ENCODE data around the gene VPS35L. TPM values are rescaled to one million over a fixed set of nuclear protein-coding genes. Genes with fewer than 3 reads are reported as not detected.

VPS35L gene
- total RNA-seq, 2 donors from 2014 or later: 38.2 to 40.8 TPM

- no peaks in the 10 kb centered on the region for H3K9me3 Mint-ChIP-seq
- H3K4me3 Mint-ChIP-seq: no peak overlapping the region
- H3K4me1 Mint-ChIP-seq: no peaks in the 10 kb centered on the region
- no peaks in the 10 kb centered on the region for H3K27me3 Mint-ChIP-seq
- no peak for ATAC-seq (replicated peaks)
- peaks cover 63% of the 10 kb centered on the region for H3K36me3 Mint-ChIP-seq (ENCODE audit: low read depth)
- no peak overlapping the region for H3K27ac Mint-ChIP-seq
Observed at GRCh38 chr16:19595043-19595767, 39.7 kb downstream of the VPS35L start.

GRCh38 chr16:19598805-19599510 lies 43.5 kb downstream of the VPS35L start:
- H3K27me3 Mint-ChIP-seq: no peaks in the 10 kb centered on the region
- no peaks in the 10 kb centered on the region for H3K9me3 Mint-ChIP-seq
- no peak overlapping the region for H3K27ac Mint-ChIP-seq
- H3K4me3 Mint-ChIP-seq: no peak overlapping the region
- no peaks in the 10 kb centered on the region for H3K4me1 Mint-ChIP-seq
- no peak for ATAC-seq (replicated peaks)
- peaks cover 57% of the 10 kb centered on the region for H3K36me3 Mint-ChIP-seq (ENCODE audit: low read depth)

DNA sequence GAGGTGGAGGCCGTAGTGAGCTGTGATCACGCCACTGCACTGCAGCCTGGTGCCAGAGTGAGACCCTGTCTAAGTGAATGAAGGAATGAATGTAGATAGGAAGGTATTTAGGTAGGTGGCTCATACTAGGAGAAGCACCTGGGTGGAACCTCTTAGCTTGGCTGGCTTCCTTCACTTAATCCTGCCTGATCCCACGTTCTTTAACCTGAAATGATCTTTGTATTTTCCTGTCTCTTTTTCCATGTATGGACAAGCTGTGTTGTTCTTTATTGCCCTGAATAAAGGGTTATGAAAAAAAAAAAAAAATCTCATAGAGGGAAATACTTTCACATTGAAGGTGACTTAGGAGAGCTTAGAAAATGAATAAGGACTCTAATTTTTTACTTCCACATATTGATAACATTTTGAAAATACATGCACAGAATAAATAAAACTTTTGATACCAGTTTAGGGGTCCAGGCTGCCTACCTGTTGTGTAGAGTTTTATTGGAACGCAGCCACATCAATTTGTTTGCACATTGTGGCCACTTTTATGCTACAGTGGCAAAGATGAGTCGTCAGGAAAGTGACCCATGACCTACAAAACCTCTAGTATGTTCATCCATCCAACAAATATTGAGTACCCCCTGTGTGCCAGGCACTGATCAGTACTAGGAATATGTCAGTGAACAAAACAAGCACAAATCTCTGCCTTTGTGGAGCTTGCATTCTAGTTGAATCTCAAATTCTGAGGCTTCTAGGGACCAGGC lies 44.6 kb downstream of the VPS35L start:
- H3K36me3 Mint-ChIP-seq (ENCODE audit: low read depth): peaks cover 56% of the 10 kb centered on the region
- no peak for ATAC-seq (replicated peaks)
- no peak overlapping the region for H3K27ac Mint-ChIP-seq

GRCh38 chr16:19601083-19601976 lies 45.8 kb downstream of the VPS35L start:
- no peaks in the 10 kb centered on the region for H3K27me3 Mint-ChIP-seq
- no peaks in the 10 kb centered on the region for H3K9me3 Mint-ChIP-seq
- H3K27ac Mint-ChIP-seq: no peak overlapping the region

More for the DNA sequence above, 44.6 kb downstream of the VPS35L start:
- no peak overlapping the region for H3K4me3 Mint-ChIP-seq
- H3K9me3 Mint-ChIP-seq: no peaks in the 10 kb centered on the region
- no peaks in the 10 kb centered on the region for H3K4me1 Mint-ChIP-seq
- no peaks in the 10 kb centered on the region for H3K27me3 Mint-ChIP-seq

DNA sequence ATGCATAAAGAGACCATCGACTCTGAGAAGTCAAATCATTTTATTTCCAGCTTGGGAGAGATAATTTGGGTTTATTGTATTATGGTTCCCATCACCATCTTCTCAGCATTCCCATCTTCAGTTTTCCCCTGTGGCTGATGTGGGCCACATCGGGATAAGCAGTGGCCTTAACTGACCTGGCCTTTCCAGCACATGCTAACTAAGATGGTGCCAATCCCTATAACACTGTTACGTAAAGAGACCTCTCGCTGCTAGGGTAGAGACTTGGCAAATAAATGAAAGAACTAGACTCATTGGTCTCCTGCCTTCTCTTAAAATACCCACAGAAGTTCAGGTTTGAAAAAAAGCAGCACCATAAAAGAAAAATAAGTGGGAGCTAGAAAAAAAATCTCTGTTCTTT lies 49.4 kb downstream of the VPS35L start:
- Mint-ChIP-seq H3K4me3 (no peak overlapping the region), H3K4me1 (no peaks in the 10 kb centered on the region), H3K27me3 (no peaks in the 10 kb centered on the region), H3K9me3 (no peaks in the 10 kb centered on the region), H3K36me3 (ENCODE audit: low read depth) (peaks cover 83% of the 10 kb centered on the region), H3K27ac (no peak overlapping the region)
- ATAC-seq (replicated peaks): no peak

More at GRCh38 chr16:19601083-19601976, 45.8 kb downstream of the VPS35L start:
- ATAC-seq (replicated peaks): no peak
- Mint-ChIP-seq H3K36me3 (ENCODE audit: low read depth) (peaks cover 60% of the 10 kb centered on the region), H3K4me1 (no peaks in the 10 kb centered on the region), H3K4me3 (no peak overlapping the region)

DNA sequence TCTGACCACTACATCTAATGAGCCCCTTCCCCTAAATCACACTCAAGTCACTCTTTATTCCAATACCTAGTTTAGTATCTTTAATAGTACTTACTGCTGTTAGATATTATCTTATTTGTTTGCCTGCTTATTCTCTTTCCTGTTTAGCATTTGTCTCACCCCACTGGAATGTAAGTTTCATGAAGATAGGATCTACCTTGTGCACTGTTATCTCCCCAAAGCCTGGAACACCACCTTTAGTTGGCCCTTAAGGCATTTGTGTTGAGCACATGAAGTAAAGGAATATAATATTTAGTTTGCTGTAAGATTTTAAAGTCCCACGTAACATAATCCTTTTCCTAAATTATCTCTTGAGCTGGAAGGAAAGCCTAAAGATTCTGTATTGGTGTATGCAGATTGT lies 50.2 kb downstream of the VPS35L start:
- peaks cover 89% of the 10 kb centered on the region for H3K36me3 Mint-ChIP-seq (ENCODE audit: low read depth)
- no peaks in the 10 kb centered on the region for H3K9me3 Mint-ChIP-seq
- H3K4me1 Mint-ChIP-seq: no peaks in the 10 kb centered on the region
- no peaks in the 10 kb centered on the region for H3K27me3 Mint-ChIP-seq
- no peak for ATAC-seq (replicated peaks)
- H3K27ac Mint-ChIP-seq: no peak overlapping the region
- H3K4me3 Mint-ChIP-seq: no peak overlapping the region

DNA sequence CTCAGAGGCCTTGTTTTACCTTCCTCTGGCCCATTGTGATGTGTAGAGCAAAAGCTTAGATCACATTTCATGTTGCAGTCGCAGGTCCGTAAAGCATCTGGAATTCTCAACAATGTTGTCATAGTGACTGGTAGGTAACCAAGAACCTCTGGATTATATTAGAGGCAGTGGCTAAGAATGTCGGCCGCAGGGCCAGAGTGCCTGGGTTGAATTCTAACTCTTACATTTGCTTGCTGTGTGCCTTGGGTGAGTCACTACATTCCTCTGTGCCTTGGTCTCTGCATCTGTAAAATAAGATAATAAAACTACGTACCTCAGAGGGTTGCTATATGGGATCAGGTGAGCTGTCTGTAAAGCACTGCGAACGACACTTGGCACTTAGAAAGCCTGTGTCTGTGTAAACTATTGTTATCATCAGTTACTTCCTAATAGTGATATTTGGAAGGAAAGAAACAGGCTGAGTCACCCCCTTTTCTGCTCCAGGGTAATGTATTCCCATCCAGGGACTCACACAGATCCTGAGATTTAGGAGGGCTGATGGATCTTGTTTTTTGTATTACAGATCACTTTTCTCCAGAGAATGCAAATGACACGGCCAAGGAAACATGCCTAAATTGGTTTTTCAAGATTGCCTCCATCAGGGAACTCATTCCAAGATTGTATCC lies 52.2 kb downstream of the VPS35L start:
- no peaks in the 10 kb centered on the region for H3K27me3 Mint-ChIP-seq
- H3K36me3 Mint-ChIP-seq (ENCODE audit: low read depth): peaks cover 90% of the 10 kb centered on the region
- H3K9me3 Mint-ChIP-seq: no peaks in the 10 kb centered on the region
- H3K4me3 Mint-ChIP-seq: no peak overlapping the region
- no peak overlapping the region for H3K27ac Mint-ChIP-seq
- no peaks in the 10 kb centered on the region for H3K4me1 Mint-ChIP-seq
- ATAC-seq (replicated peaks): no peak

GRCh38 chr16:19609359-19609758 lies 53.9 kb downstream of the VPS35L start:
- Mint-ChIP-seq H3K4me3 (no peak overlapping the region), H3K27ac (no peak overlapping the region), H3K4me1 (no peaks in the 10 kb centered on the region), H3K27me3 (no peaks in the 10 kb centered on the region), H3K36me3 (ENCODE audit: low read depth) (peaks cover 78% of the 10 kb centered on the region), H3K9me3 (no peaks in the 10 kb centered on the region)
- ATAC-seq (replicated peaks): no peak

DNA sequence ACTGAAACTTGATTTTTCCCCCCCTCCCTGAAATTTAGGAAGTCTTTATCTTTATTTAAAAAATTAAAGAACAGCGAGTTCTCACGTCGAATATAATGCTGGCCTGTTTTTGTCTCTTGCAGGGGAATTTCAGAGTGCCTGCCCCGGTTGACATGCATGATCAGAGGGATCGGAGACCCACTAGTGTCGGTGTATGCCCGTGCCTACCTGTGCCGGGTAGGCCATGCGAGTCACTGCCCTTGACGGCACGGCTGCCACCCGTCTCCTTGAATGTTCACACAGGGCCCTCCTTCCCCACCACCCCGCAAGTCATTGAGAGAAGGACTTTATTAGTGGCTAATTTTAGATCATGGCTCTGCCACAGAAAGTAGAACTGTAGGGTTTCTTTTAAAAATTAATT lies 54.7 kb downstream of the VPS35L start:
- ATAC-seq (replicated peaks): no peak
- Mint-ChIP-seq H3K27ac (no peak overlapping the region), H3K36me3 (ENCODE audit: low read depth) (peaks cover 76% of the 10 kb centered on the region), H3K27me3 (no peaks in the 10 kb centered on the region), H3K9me3 (no peaks in the 10 kb centered on the region), H3K4me1 (no peaks in the 10 kb centered on the region), H3K4me3 (no peak overlapping the region)

DNA sequence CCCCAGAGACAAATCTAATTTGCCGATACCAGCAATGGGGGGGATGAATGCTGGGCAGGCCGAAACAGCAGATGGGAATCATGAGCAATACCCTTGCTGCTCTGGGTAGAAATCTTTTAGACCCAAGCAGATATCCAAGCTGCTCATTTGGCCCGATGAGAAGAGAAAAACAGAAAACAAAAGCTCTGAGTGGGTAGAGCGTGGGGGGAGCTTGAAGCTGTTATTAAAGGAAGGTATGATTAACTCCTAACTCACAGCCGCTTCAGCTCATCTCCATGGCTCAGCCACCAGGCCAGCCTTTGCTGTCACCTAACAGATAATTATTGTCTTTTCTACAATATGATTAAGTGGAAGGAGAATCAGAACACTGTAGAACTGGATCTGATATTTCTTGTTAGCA lies 58.3 kb downstream of the VPS35L start:
- no peak for ATAC-seq (replicated peaks)
- Mint-ChIP-seq H3K4me3 (no peak overlapping the region), H3K36me3 (ENCODE audit: low read depth) (peaks cover 67% of the 10 kb centered on the region), H3K9me3 (no peaks in the 10 kb centered on the region), H3K27ac (no peak overlapping the region), H3K4me1 (no peaks in the 10 kb centered on the region), H3K27me3 (no peaks in the 10 kb centered on the region)

GRCh38 chr16:19616241-19616640 lies 60.7 kb downstream of the VPS35L start:
- Mint-ChIP-seq H3K27me3 (no peaks in the 10 kb centered on the region), H3K27ac (no peak overlapping the region), H3K4me3 (no peak overlapping the region), H3K9me3 (no peaks in the 10 kb centered on the region), H3K4me1 (no peaks in the 10 kb centered on the region), H3K36me3 (ENCODE audit: low read depth) (peaks cover 49% of the 10 kb centered on the region)
- ATAC-seq (replicated peaks): no peak

GRCh38 chr16:19618876-19619275 lies 63.4 kb downstream of the VPS35L start:
- no peak for ATAC-seq (replicated peaks)
- H3K36me3 Mint-ChIP-seq (ENCODE audit: low read depth): peaks cover 45% of the 10 kb centered on the region

DNA sequence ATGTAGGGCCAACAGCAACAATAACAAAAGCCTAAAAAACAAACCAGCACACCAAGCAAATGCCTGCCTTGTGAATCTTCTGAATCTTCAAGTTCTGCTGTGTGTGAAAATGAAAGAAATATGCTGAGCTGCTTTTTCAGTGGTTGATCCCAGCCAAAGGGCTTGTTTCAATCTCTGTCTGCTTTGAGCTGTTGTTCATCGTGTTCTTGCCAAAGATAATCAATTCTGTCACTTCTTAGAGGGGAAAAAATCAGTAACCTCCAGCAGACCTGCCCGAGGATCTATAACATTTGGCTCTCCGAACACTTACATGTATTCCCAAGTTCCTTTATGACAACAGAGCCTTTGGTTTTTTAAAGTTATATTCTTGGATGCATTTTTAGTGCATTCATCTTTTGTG lies 65.9 kb downstream of the VPS35L start:
- Mint-ChIP-seq H3K27ac (no peak overlapping the region), H3K36me3 (ENCODE audit: low read depth) (peaks cover 54% of the 10 kb centered on the region), H3K9me3 (no peaks in the 10 kb centered on the region), H3K27me3 (no peaks in the 10 kb centered on the region), H3K4me1 (no peaks in the 10 kb centered on the region), H3K4me3 (no peak overlapping the region)
- no peak for ATAC-seq (replicated peaks)

More at GRCh38 chr16:19618876-19619275, 63.4 kb downstream of the VPS35L start:
- Mint-ChIP-seq H3K27ac (no peak overlapping the region), H3K27me3 (no peaks in the 10 kb centered on the region), H3K4me1 (no peaks in the 10 kb centered on the region), H3K9me3 (no peaks in the 10 kb centered on the region), H3K4me3 (no peak overlapping the region)

Measured in activated T-helper 17 cell treated with anti-CD3 and anti-CD28 coated beads, Interleukin-2, amount 50 U/mL, for 72 hours (primary cell).